HG02938 (cell line): ENCODE results near the gene DNAH6.
"Not testable (repeated sequence)": the region's sequence is repeated elsewhere in the genome, so short reads cannot be mapped to it uniquely, and the experiment has no call there.

ENCODE experiments used
- ATAC-seq: cut with Tn5 transposase; IDR thresholded peaks from one replicate; pipeline ENCODE4 v1.9.1; 2021; ENCODE audit warnings: mild to moderate bottlenecking, moderate library complexity; ENCODE audit not compliant: unreplicated experiment

DNAH6 gene

DNA sequence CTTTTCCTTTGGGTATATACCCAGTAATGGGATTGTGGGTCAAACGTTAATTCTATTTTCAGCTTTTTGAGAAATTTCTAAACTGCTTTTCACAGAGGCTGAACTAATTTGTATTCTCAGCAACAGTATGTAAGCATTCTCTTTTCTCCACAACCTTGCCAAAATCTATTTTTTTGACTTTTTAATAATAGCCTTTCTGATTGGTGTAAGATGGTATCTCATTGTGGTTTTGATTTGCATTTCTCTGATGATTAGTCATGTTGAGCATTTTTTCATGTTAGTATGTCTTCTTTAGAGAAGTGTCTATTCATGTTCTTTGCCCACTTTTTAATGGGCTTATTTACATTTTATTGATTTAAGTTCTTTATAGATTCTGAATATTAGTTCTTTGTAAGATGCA is 219.1 kb downstream of the DNAH6 start:
- no peak for ATAC-seq

DNA sequence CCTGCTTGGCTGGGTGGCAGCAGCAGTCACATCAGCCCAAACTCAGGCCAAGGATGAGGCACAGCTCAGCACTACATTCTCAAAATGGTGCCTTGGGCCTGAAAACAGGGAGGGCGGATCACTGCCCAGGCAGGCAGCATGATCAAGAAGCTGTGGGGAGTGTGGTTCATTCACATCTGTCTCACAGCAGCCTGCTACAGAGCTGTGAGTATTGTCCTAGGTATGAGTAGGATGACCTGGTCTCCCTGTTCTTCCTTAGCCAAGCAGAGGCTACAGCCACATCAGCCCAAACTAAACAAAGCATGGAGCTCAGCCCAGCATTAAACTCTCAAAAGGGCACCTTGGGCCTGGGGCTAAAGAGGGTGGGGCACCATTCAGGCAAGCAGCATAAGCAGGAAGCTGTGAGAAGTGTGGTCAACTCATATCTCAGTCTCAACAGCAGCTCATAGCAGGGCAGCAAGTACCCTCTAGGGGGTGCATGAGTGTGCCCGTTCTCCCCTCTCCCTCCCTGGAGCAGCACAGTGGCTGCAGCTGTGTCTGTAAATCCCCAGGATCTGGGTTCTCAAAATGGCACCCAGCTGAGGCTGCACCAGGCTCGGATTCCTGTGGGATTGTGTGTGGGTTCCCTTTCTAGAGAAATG is 225.0 kb downstream of the DNAH6 start:
- peak; percentile 98 for ATAC-seq

DNA sequence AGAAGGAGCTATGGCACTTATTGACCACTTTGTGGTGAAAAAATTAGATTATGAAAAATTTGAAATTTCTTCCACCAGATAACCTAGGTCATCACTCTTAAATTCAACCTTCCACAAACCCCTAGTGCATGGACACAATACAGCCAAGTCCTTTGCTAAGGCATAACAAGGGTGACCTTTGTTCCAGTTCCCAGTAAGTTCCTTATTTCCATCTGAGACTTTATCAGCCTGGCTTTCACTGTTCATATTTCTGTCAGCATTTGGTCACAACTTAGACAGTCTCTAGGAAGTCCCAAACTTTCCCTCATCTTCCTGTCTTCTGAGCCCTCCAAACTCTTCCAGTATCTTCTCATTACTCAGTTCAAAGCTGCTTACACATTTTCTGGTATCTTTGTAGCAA is 232.0 kb downstream of the DNAH6 start:
- ATAC-seq = no peak

- no peak for ATAC-seq
Measured at GRCh38 chr2:84749442-84749841, 233.1 kb downstream of the DNAH6 start.

- ATAC-seq = no peak
Measured at GRCh38 chr2:84755096-84755495, 238.8 kb downstream of the DNAH6 start.

DNA sequence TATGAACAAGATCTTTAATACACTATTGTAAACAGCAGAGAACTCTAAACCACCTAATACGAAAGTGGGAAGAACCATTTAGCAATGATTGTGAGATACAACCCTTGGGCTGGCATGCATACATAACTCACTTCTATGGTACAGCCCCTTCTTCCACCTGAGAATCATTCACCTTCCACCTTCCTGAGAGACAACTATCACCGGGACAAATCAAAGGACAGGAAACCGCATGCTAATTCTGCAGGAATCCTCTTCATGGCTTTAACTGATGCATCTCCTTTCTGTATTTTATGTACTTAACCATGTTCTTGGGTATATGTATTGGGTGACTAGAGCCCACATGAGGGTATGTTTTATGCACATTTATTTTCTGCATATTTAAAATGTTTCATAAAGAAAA is 241.3 kb downstream of the DNAH6 start:
- no peak for ATAC-seq

GRCh38 chr2:84766791-84767190 is 250.5 kb downstream of the DNAH6 start:
- ATAC-seq = no peak

- no peak for ATAC-seq
Measured at GRCh38 chr2:84768840-84769239, 252.5 kb downstream of the DNAH6 start.

DNA sequence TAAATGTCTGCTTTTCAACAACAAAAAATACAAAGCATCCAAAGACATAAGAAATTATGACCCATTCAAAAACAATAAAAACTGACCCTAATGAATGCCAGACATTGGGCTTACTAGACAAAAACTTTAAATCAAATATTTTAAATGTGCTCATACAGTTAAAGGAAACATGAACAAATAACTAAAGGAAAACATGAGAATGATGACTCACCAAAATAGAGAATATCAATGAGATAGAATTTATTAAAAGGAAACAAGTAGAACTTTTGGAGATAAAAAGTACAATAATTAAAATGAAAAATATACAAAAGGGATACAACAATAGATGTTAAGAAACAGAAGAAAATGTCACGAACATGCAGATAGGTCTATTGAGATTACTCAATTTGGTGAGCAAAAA is 254.0 kb downstream of the DNAH6 start:
- ATAC-seq = no peak

DNA sequence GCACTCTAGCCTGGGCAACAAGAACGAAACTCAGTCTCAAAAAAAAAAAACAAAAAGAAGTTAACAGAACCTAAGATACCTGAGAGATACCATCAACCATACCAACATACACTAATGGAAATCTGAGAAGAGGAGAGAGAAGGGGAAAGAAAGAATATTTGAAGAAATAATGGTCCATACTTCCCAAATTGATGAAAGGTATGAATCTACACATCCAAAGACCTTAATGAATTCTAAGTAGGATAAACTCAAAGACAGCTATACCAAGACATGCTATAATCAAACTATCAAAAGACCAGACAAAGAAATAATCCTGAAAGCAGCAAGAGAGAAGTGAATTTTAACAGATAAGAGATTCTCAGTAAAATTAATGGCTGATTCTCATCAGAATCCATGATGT is 255.0 kb downstream of the DNAH6 start:
- ATAC-seq = no peak

- ATAC-seq = not testable (repeated sequence)
Measured at GRCh38 chr2:84773562-84773961, 257.3 kb downstream of the DNAH6 start.

DNA sequence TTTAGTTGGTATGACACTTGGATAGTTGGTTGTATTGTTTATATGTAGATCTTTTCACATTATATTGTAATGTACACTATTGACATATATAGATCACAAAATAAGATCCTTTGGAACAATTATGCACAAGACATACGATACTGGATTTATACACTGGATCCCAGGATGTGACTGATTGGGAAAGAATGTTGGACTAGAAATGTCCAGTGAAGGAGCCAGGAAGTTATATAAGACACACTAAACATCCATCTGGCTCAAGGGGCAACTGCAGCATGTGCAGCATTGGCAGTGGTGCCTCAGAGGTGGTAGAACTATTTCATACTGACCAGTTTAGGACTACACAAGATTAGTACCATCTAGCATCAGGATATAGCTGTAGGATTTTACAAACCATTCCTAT is 259.7 kb downstream of the DNAH6 start:
- no peak for ATAC-seq

DNA sequence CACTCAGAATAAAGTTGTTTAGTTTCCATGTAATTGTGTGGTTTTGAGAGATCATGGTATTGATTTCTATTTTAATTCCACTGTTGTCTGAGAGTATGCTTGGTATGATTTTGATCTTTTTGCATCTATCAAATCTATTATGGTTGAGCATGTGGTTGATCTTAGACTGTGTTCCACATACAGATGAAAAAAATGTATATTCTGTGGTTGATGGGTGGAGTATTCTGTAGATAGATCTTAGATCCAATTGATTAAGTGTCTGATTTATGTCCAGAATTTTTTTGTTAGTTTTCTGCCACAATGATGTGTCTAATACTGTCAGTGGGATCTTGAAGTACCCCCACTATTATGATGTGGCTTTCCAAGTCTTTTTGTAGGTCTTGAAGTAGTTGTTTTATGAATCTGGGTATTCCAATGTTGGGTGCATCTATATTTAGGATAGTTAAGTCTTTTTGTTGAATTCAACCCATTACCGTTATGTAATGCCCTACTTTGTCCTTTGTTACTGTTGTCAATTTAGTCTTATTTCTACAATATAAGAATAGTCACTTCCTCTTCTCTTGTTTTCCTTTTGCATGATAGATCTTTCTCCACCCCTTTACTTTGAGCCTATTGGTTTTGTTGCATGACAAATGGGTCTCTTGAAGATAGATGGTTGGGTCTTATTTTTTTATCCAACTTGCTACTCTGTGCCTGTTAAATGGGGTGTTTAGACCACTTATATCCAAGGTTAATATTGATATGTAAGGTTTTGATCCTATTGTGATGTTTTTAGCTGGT is 262.8 kb downstream of the DNAH6 start:
- ATAC-seq = no peak

- ATAC-seq = no peak
Measured at GRCh38 chr2:84779781-84780180, 263.5 kb downstream of the DNAH6 start.

- peak; percentile 90 for ATAC-seq
Measured at GRCh38 chr2:84781942-84782716, 265.8 kb downstream of the DNAH6 start.

GRCh38 chr2:84782717-84783442 is 266.6 kb downstream of the DNAH6 start:
- no peak for ATAC-seq

DNA sequence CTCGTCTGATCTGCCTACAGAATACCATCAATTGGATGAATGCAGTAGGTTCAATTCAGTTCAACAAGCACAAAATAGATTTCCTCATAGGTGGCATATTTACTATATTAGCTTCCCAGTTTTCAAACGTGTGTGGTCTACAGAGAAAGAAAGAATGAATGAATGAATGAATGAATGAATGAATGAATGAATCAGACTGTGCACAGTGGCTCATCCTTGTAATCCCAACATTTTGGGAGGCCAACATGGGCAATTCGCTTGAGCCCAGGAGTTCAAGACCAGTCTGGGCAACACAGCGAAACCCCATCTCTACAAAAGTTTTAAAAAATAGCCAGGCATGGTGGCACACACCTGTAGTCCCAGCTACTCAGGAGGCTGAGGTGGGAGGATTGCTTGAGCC is 269.7 kb downstream of the DNAH6 start:
- ATAC-seq = no peak

DNA sequence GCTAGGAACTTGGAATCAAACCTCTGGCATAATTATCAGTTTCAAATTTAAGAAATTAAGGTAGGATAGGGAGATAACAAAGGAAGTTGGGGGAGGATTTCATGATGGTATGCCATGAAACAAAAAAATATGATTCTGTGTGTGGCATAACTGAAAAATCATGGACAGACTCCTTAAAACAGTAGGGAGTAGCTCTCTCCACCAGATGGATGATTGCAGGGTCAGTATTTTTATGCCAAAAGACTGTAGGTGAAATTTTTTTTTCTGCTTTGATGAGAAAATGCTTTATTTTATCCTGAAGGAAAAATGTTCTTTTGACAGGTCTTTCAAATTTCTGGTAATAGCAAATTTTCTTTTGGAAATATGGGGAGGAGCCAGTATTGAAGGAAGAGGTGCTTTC is 270.3 kb downstream of the DNAH6 start:
- ATAC-seq = no peak

DNA sequence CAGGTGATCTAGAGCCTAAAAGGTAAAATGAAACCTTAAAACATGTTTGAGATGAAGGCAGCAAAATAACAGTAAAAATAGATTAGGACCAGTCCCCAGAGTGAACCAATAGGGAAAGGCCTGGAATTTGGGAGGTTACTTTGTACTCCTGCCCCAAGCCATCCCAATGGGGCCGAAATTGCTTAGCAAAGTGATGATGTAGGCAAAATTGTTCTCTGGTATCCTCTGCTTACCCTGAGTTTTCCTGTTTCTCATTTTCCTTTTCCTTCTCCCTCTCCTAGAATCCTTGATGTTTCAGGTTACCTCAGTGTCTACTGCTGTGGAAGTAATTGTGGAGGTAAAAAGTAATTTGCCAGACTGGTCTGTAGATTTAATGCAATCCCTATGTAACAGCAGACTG is 271.7 kb downstream of the DNAH6 start:
- no peak for ATAC-seq

DNA sequence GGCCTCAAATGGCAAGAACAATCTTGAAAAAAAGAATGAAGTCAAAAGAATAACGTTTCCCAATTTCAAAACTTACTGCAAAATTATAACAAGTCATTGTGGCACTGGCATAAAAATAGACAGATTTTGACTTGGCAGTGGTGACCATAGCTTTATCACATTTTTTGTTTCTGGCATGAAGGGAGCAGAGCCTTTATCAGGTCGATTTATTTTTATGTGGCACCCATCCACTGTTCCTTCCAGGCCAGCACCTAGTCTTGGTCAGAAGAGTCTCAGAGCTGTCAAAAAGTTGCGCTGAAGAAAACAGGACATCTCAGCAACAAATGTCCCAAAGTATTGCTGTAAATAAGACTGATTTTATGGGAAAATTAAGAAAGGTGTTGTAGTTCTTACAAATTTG is 272.2 kb downstream of the DNAH6 start:
- no peak for ATAC-seq

DNA sequence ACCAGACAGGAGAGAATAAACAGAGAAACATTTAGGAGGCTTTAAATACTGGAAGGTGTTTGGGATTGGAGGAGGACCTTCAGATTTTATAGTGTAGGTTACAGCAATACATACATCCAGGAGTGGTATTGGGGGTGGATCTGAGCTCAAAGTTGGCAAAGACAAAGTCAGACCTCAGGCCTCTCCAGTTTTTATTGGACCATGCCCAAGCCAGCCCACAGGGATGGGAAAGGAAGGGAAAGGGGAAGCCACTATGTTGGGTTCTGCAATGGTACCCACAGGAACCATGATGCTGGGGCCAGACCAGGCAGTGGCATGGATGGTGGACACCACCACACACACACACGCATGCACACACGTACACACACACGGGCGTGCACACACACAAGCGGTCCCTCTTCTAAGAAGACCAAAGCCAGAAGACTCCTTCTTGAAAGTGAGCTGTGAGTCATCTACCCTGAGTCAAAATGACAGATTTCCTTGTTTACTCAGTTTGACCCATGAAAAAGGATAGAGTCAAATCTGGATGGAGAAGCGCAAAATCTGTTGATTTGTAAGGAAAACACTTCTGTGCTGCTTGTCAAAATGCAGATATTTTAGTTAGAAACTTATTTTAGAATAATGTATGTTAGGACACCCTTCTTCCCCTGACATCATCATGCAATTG is 276.7 kb downstream of the DNAH6 start:
- ATAC-seq = no peak
